ENCODE measurements around the gene SYAP1. TPM values are rescaled to one million over a fixed set of nuclear protein-coding genes. Genes with fewer than 3 reads are reported as not detected.

SYAP1 gene
- total and polyA plus RNA-seq, 10 of the 15 experiments (the other 5 are each of a cell fraction or from before 2014, with no cell fraction given): 5.9 to 29.9 (median 16.2) TPM

- Histone ChIP-seq H4K20me1 (ENCODE audit: control insufficient read depth, insufficient read depth) (no peaks in the 10 kb centered on the region; the same call in 1 of the 2 replicates), H3K4me2 (ENCODE audit: control insufficient read depth, insufficient read depth) (no peak overlapping the region), H3K9me3 (replicated peaks; ENCODE audit: control insufficient read depth, insufficient read depth, low read length) (no peaks in the 10 kb centered on the region), H3K4me1 (ENCODE audit: control insufficient read depth, insufficient read depth, low read length) (no peaks in the 10 kb centered on the region), H3K9ac (ENCODE audit: control insufficient read depth, insufficient read depth, low read length) (no peak overlapping the region), H3K79me2 (ENCODE audit: control insufficient read depth, insufficient read depth, low read length) (no peaks in the 10 kb centered on the region), H3K27me3 (replicated peaks in 1 of 2; ENCODE audit: control insufficient read depth in 2 of 2, insufficient read depth in 2 of 2, low read length in 1 of 2) (no peaks in the 10 kb centered on the region), H2AFZ (ENCODE audit: control insufficient read depth, low read depth, low read length) (no peak overlapping the region), H3K27ac (ENCODE audit: control insufficient read depth, insufficient read depth) (no peak overlapping the region), H3K4me3 (no peak overlapping the region), H3K36me3 (ENCODE audit: control insufficient read depth in 2 of 2, insufficient read depth in 2 of 2, low read length in 1 of 2) (peaks cover 0 to 6% of the 10 kb centered on the region in 2 experiments; a peak in 1 of 4 replicates)
- DNase-seq (ENCODE audit: low read depth, low spot score): no peak
- POLR2A ChIA-PET: interaction anchor here (1.1 kb wide), 1 partner anchor 15 kb away, joined by 3 read pairs; no protein-coding TSS in a partner anchor
- SMC1A ChIA-PET (ENCODE audit: uncharacterized antibody, unreplicated experiment): interaction anchor here (1.0 kb wide), 1 partner anchor 48 kb away, joined by 3 read pairs; no protein-coding TSS in a partner anchor
- no peak for FAIRE-seq
- BruUV-seq (replicated peaks): TSS peak; percentile 38
- CTCF ChIA-PET: no interaction called here
- WGBS (ENCODE audit: insufficient coverage, insufficient replicate concordance, low lambda C conversion rate, missing lambda C conversion rate): 98% methylated on average over 7 of the region's 7 CpGs
- ATAC-seq: no peak
- in situ Hi-C loops (cut with MboI): no loop called here
- TF ChIP-seq PAX8 (IDR thresholded peaks at IDR 0.05) (no peak), MYC (IDR thresholded peaks at IDR 0.05; ENCODE audit: insufficient read depth, insufficient read length, insufficient replicate concordance, low read length, severe bottlenecking) (no peak), RAD51 (IDR thresholded peaks at IDR 0.05) (no peak), BMI1 (IDR thresholded peaks at IDR 0.05; ENCODE audit: borderline replicate concordance) (no peak), TCF3 (IDR thresholded peaks at IDR 0.05; ENCODE audit: borderline replicate concordance, insufficient read depth, low read depth, low read length) (no peak), SUZ12 (IDR thresholded peaks at IDR 0.05; ENCODE audit: unreplicated experiment) (no peak), EP300 (IDR thresholded peaks at IDR 0.05; ENCODE audit: borderline replicate concordance in 1 of 2, control insufficient read depth in 1 of 2, low read depth in 2 of 2, low read length in 2 of 2) (no peak), BCLAF1 (IDR thresholded peaks at IDR 0.05) (no peak), POLR2A (IDR thresholded peaks at IDR 0.05; ENCODE audit: low read depth, low read length) (no peak), DPF2 (IDR thresholded peaks at IDR 0.05) (no peak), NRF1 (conservative IDR thresholded peaks at IDR 0.05; ENCODE audit: low read depth, low read length) (no peak), LARP7 (IDR thresholded peaks at IDR 0.05) (no peak), NR2F1 (conservative IDR thresholded peaks at IDR 0.05) (no peak), ZNF274 (IDR thresholded peaks at IDR 0.05; ENCODE audit: insufficient read depth, insufficient read length) (no peak), NFYB (IDR thresholded peaks at IDR 0.05; ENCODE audit: insufficient read depth, low read depth, low read length) (no peak), SIN3A (IDR thresholded peaks at IDR 0.05; ENCODE audit: low read depth, low read length) (no peak), WRNIP1 (IDR thresholded peaks at IDR 0.05; ENCODE audit: borderline replicate concordance, low read depth, low read length) (no peak)
- RAD21 ChIA-PET (ENCODE audit: unreplicated experiment): no interaction called here
- intact Hi-C loops (cut with micrococcal nuclease; ENCODE audit: unreplicated experiment): no loop called here
Measured at GRCh38 chrX:16750136-16750535, 30.7 kb downstream of the SYAP1 start.
